GM12878 (cell line): ENCODE results near the gene SPAG9. TPM values are rescaled to one million over a fixed set of nuclear protein-coding genes. Genes with fewer than 3 reads are reported as not detected.

Experiments
- ATF7 ChIP-seq: fragments of 450-650 bp; IDR thresholded peaks from 2 replicates; pipeline ENCODE4 v1.6.1; 2016; ENCODE audit warnings: low read depth, mild to moderate bottlenecking
- BCL11A ChIP-seq: IDR thresholded peaks from 2 replicates; pipeline ENCODE4 v1.6.1; 2011; ENCODE audit warnings: low read depth, low read length
- BHLHE40 ChIP-seq, 2 experiments: fragments of 450-650 bp in 1 of 2; IDR thresholded peaks; 2 replicates each; pipeline ENCODE4 v1.6.1; 2011 to 2017; ENCODE audit warnings: low read depth in 2 of 2, borderline replicate concordance in 1 of 2, improper control_type of control experiment in 1 of 2, low read length in 1 of 2, mild to moderate bottlenecking in 1 of 2
- CEBPB ChIP-seq, 2 experiments: fragments of 150-350 bp in 1 of 2; IDR thresholded peaks; 2 replicates each; pipeline ENCODE4 v1.6.1; 2012 to 2014; ENCODE audit warnings: low read depth in 2 of 2, low read length in 2 of 2, borderline replicate concordance in 1 of 2, inconsistent platforms in 1 of 2
- CEBPZ ChIP-seq: fragments of 150-350 bp; IDR thresholded peaks from 2 replicates; pipeline ENCODE4 v1.6.1; 2016; ENCODE audit warnings: low read depth, low read length
- CHD2 ChIP-seq: IDR thresholded peaks from 2 replicates; pipeline ENCODE4 v1.6.1; 2011; ENCODE audit warnings: low read depth, low read length, improper control_type of control experiment, borderline replicate concordance
- DPF2 ChIP-seq: fragments of 450-650 bp; IDR thresholded peaks from 2 replicates; pipeline ENCODE4 v1.6.1; 2017; ENCODE audit warnings: mild to moderate bottlenecking
- E2F4 ChIP-seq: IDR thresholded peaks from 2 replicates; pipeline ENCODE4 v1.6.1; 2012; ENCODE audit warnings: low read depth, low read length, improper control_type of control experiment
- E2F8 ChIP-seq: fragments of 450-650 bp; IDR thresholded peaks from 2 replicates; pipeline ENCODE4 v1.6.1; 2018; ENCODE audit warnings: mild to moderate bottlenecking, low read depth, moderate library complexity; ENCODE audit not compliant: partially characterized antibody
- HDAC6 ChIP-seq: fragments of 200-600 bp; sonication (generic); IDR thresholded peaks from one replicate; pipeline ENCODE4 v1.8.0; 2017; ENCODE audit warnings: antibody characterized with exemption; ENCODE audit not compliant: unreplicated experiment
- LARP7 ChIP-seq: fragments of 450-650 bp; IDR thresholded peaks from 2 replicates; pipeline ENCODE4 v1.6.1; 2017; ENCODE audit warnings: mild to moderate bottlenecking
- MTA2 ChIP-seq: fragments of 450-650 bp; IDR thresholded peaks from 2 replicates; pipeline ENCODE4 v1.6.1; 2016; ENCODE audit warnings: low read depth, mild to moderate bottlenecking, moderate library complexity
- MXI1 ChIP-seq: fragments of 150-350 bp; IDR thresholded peaks from 2 replicates; pipeline ENCODE4 v1.6.1; 2011; ENCODE audit warnings: low read depth, mild to moderate bottlenecking, inconsistent platforms, low read length, improper control_type of control experiment
- NR2C2 ChIP-seq: IDR thresholded peaks from 2 replicates; pipeline ENCODE4 v1.6.1; 2011; ENCODE audit warnings: borderline replicate concordance, low read depth; ENCODE audit not compliant: control insufficient read depth, insufficient read length
- RAD51 ChIP-seq: fragments of 450-650 bp; IDR thresholded peaks from 2 replicates; pipeline ENCODE4 v1.6.1; 2016; ENCODE audit warnings: moderate library complexity, mild to moderate bottlenecking, inconsistent platforms
- SIX5 ChIP-seq: IDR thresholded peaks from 2 replicates; pipeline ENCODE4 v1.6.1; 2011; ENCODE audit warnings: mild to moderate bottlenecking, low read depth, low read length, moderate library complexity; ENCODE audit not compliant: severe bottlenecking
- SMARCA5 ChIP-seq: fragments of 450-650 bp; IDR thresholded peaks from 2 replicates; pipeline ENCODE4 v1.6.1; 2017; ENCODE audit warnings: mild to moderate bottlenecking
- SREBF1 ChIP-seq: IDR thresholded peaks from 2 replicates; pipeline ENCODE4 v1.6.1; 2012; ENCODE audit warnings: mild to moderate bottlenecking, low read length
- YY1 ChIP-seq: IDR thresholded peaks from 2 replicates; pipeline ENCODE4 v1.6.1; 2011; ENCODE audit warnings: low read depth, mild to moderate bottlenecking, low read length
- polyA plus RNA-seq, 11 experiments: library from polyadenylated mRNA; depleted of rRNA in 4 of 11; unstranded in 6 of 11; stranded (reverse) in 5 of 11; fragments of >200 nt; fragmentation: Nextera tagmentation in 4 of 11; fragmentation: Illumina TruSeq in 1 of 11; extraction: Ambion mirVana in 4 of 11; extraction: Trizol in 1 of 11; gene quantifications; 1 replicate in 1 of 11; 2 replicates in 10 of 11; pipeline versions ENCODE4 v1.2.1 to v1.2.3, GENCODE V29; 2011 to 2016; ENCODE audit warnings: inconsistent platforms in 2 of 11, missing spikeins in 2 of 11, low read depth in 1 of 11
- total RNA-seq, 4 experiments: library from RNA; depleted of rRNA in 3 of 4; stranded (reverse); fragments of >200 nt in 3 of 4; fragmentation: Illumina TruSeq in 1 of 4; extraction: Trizol in 1 of 4; gene quantifications; 2 replicates each; pipeline versions ENCODE4 v1.2.1 to v1.2.3, GENCODE V29; 2013 to 2021

SPAG9 gene
- total and polyA plus RNA-seq, 10 of the 15 experiments (the other 5 are each of a cell fraction or from before 2014, with no cell fraction given): 6.6 to 42.0 (median 24.9) TPM

GRCh38 chr17:51050291-51051033 is 70.2 kb downstream of the SPAG9 start (continued):
- TF ChIP-seq ATF7 (peak; percentile 62), LARP7 (no peak), MXI1 (0 out of 2 replicates have a peak, but pooled peaks have one; percentile 21), HDAC6 (no peak), NR2C2 (no peak), BCL11A (peak; percentile 84), E2F8 (no peak), SIX5 (no peak), CEBPB (IDR thresholded peaks at IDR 0.05; ENCODE audit: borderline replicate concordance in 1 of 2, low read depth in 2 of 2, low read length in 2 of 2) (no peak), E2F4 (no peak), RAD51 (no peak), SREBF1 (no peak; the same call in 1 of the 2 replicates), BHLHE40 (IDR thresholded peaks at IDR 0.05; ENCODE audit: borderline replicate concordance in 1 of 2, low read depth in 2 of 2, low read length in 1 of 2) (peak; percentile 41 to 56; a peak in 2 of 4 replicates), YY1 (no peak), CEBPZ (no peak), DPF2 (peak; percentile 85; the same call in 1 of the 2 replicates), MTA2 (peak; percentile 93), SMARCA5 (no peak), CHD2 (no peak)
